ENCODE results near the gene MEOX1.

GRCh38 chr17:43597624-43598356, 63.9 kb downstream of the MEOX1 start:
- TF ChIP-seq, protein P1, sequence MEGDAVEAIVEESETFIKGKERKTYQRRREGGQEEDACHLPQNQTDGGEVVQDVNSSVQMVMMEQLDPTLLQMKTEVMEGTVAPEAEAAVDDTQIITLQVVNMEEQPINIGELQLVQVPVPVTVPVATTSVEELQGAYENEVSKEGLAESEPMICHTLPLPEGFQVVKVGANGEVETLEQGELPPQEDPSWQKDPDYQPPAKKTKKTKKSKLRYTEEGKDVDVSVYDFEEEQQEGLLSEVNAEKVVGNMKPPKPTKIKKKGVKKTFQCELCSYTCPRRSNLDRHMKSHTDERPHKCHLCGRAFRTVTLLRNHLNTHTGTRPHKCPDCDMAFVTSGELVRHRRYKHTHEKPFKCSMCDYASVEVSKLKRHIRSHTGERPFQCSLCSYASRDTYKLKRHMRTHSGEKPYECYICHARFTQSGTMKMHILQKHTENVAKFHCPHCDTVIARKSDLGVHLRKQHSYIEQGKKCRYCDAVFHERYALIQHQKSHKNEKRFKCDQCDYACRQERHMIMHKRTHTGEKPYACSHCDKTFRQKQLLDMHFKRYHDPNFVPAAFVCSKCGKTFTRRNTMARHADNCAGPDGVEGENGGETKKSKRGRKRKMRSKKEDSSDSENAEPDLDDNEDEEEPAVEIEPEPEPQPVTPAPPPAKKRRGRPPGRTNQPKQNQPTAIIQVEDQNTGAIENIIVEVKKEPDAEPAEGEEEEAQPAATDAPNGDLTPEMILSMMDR (IDR thresholded peaks at IDR 0.05; ENCODE audit: low read length) = no peak
- peak; percentile 40 for TF ChIP-seq EZH2 (optimal IDR thresholded peaks at IDR 0.05; ENCODE audit: low read depth, low read length)
